ENCODE data around the gene MAPK12.

MAPK12 gene

GRCh38 chr22:50259302-50259701, 2.2 kb downstream of the MAPK12 start:
- no peak for TF ChIP-seq CTCF (conservative IDR thresholded peaks at IDR 0.05; ENCODE audit: low read depth, low read length)
- peak; percentile 33 for DNase-seq (ENCODE audit: low read depth)
- H3K4me3 ChIP-seq (ENCODE audit: low read depth, low read length) = no peak overlapping the region

GRCh38 chr22:50258361-50259292, 2.9 kb downstream of the MAPK12 start:
- no peak for DNase-seq (ENCODE audit: low read depth)
- TF ChIP-seq CTCF (conservative IDR thresholded peaks at IDR 0.05; ENCODE audit: low read depth, low read length) = no peak
- no peak overlapping the region for H3K4me3 ChIP-seq (ENCODE audit: low read depth, low read length)

GRCh38 chr22:50257451-50258360, 3.8 kb downstream of the MAPK12 start:
- TF ChIP-seq CTCF (conservative IDR thresholded peaks at IDR 0.05; ENCODE audit: low read depth, low read length) = no peak
- no peak overlapping the region for H3K4me3 ChIP-seq (ENCODE audit: low read depth, low read length)

GRCh38 chr22:50257041-50257440, 4.4 kb downstream of the MAPK12 start:
- no peak for DNase-seq (ENCODE audit: low read depth)
- no peak overlapping the region for H3K4me3 ChIP-seq (ENCODE audit: low read depth, low read length)
- TF ChIP-seq CTCF (conservative IDR thresholded peaks at IDR 0.05; ENCODE audit: low read depth, low read length) = no peak

More at GRCh38 chr22:50257451-50258360, 3.8 kb downstream of the MAPK12 start:
- DNase-seq (ENCODE audit: low read depth) = no peak

- no peak for DNase-seq (ENCODE audit: low read depth)
Observed at GRCh38 chr22:50256258-50256862, 5.1 kb downstream of the MAPK12 start.

More at GRCh38 chr22:50256258-50256862, 5.1 kb downstream of the MAPK12 start:
- TF ChIP-seq CTCF (conservative IDR thresholded peaks at IDR 0.05; ENCODE audit: low read depth, low read length) = no peak
- H3K4me3 ChIP-seq (ENCODE audit: low read depth, low read length) = no peak overlapping the region

Measured in choroid plexus epithelial cell (primary cell).